Spleen (tissue), 7 donors: ENCODE results near the gene DAB2.

Source experiments
- CTCF ChIP-seq, 11 experiments: fragments of 200-600 bp in 7 of 11; fragments of 450-650 bp in 4 of 11; sonication (generic) in 4 of 11; IDR thresholded peaks in 8 of 11; conservative IDR thresholded peaks in 3 of 11; 1 replicate in 7 of 11; 2 replicates in 4 of 11; pipeline versions ENCODE4 v1.4.0 to v1.8.0; 2016 to 2021; ENCODE audit warnings: antibody characterized with exemption in 11 of 11, inconsistent platforms in 4 of 11, mild to moderate bottlenecking in 1 of 11
- POLR2A ChIP-seq, 3 donors: fragments of 450-650 bp; IDR thresholded peaks; one replicate each; pipeline ENCODE4 v1.5.1; 2017; ENCODE audit warnings: antibody characterized with exemption in 3 of 3, mild to moderate bottlenecking in 1 of 3
- donor health status: DM: no; HTN: no; CAD: no; lungs with moderate emphysema.
- donor health status: DM: no; HTN: no; CAD: no.
- donor health status: DM: no; HTN: no; CAD: no.

DNA sequence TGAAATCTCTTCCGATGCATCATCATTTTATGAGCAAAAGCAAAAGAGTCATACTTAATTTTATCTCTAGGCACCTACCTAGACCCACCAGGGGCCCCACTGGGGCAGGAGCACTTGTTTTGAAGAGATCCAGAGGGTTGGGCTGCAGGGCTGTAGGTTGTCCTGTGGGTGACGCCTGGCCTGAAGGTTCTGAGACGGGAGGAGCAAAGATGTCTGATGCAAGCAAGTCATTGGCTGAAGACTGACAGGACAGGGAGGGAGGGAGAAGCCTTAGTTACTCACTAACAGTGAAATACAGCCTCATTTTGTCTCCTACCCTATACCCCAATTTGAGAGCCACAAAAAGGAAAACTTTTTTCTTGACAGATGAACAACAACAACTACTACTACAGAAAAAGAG lies 43.4 kb downstream of the DAB2 start:
- TF ChIP-seq CTCF (IDR thresholded peaks at IDR 0.05 in 8 of 11, conservative IDR thresholded peaks at IDR 0.05 in 3 of 11), result no peak
- no peak for TF ChIP-seq POLR2A (IDR thresholded peaks at IDR 0.05)
